Measurements from ENCODE around the gene AOX1. TPM values are rescaled to one million over a fixed set of nuclear protein-coding genes. Genes with fewer than 3 reads are reported as not detected.
"Not testable (repeated sequence)": the region's sequence is repeated elsewhere in the genome, so short reads cannot be mapped to it uniquely, and the experiment has no call there.

AOX1 gene
- total RNA-seq, 1 donor from 2014 or later: 16.8 TPM

DNA sequence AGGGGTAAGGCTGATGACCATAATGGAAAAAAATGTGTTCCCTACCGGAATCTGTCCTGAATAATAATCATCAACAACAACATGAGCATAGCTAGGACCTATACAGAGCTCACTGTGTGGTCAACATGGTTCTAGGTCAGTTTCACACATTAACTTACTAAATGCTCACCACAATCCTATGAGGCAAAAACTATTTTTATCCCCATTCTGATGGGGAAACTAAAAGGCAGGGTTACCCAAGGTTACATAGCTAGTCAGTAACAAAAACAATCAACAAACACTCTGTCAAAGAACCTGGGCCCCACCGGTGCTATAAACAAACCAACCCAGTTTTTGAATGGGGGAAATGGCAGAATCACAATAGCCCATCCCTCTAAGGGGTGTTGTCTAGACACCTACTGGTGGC is 40.1 kb downstream of the AOX1 start:
- TF ChIP-seq CTCF (conservative IDR thresholded peaks at IDR 0.05; ENCODE audit: low read depth, low read length): no peak
- DNase-seq (ENCODE audit: low read depth): no peak
- H3K4me3 ChIP-seq (ENCODE audit: low read depth, low read length): no peak overlapping the region

DNA sequence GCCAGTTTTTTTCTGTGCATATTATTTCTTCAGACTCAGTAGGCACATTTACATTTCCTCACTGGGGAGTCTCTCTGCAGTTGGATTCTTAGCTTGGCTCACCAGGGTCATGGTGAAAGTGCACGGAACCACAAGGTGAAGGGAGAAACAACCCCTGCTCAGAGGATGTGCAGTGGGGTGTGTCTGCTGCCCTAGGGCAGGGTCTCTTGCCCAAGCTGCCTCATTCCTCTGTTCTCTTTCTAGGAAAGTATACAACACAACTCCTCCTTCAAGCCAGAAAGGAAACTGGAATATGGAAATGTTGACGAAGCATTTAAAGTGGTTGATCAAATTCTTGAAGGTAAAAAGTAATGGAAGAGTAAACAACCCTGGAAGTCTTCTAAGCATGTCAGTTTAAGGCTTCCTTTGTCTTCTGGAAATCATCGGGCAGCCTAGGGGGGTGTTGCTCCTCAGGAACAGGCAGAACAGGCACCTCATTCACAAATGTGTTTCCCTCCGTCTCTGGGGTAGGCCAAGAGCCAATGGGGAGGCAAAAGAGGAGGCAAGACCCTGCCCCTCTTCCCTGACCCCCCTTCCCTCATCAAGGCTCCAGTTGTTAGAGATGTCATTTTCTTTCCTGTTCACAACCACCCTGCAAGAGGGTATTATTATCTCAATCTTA is 41.4 kb downstream of the AOX1 start:
- no peak for TF ChIP-seq CTCF (conservative IDR thresholded peaks at IDR 0.05; ENCODE audit: low read depth, low read length)
- no peak overlapping the region for H3K4me3 ChIP-seq (ENCODE audit: low read depth, low read length)
- no peak for DNase-seq (ENCODE audit: low read depth)

DNA sequence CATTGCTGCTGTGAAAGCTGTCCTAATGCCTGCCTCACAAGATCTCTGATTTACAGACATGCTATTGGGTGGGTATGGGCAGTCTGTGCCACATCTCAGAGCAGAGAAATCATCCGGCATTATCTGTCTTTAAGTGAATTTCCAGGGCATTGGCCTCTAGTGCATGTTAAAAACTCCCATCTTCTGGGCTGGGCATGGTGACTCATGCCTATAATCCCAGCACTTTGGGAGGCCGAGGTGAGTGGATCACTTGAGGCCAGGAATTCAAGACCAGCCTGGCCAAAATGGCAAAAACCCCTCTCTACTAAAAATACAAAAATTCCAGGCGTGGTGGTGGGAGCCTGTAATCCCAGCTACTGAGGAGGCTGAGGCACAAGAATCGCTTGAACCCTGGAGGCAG is 42.6 kb downstream of the AOX1 start:
- H3K4me3 ChIP-seq (ENCODE audit: low read depth, low read length); DNase-seq (ENCODE audit: low read depth): not testable (repeated sequence)

DNA sequence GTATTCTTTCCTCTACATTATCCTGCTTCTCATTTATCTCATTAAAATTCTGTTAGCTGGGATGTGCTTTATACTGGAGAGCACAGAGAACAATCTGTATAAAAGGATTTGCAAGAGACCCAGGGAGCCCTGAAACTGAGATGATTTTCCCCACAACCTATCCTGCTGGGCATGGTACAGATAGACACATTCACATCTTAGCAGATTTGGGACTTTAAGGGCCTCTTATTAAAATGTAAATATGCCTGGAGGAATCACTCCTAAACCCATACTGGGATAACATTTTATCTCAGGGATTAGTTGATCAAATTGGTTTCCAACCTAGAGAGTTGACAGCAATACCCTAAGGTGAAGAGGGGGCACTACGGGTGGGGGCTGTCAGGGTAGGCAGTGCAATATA is 45.5 kb downstream of the AOX1 start:
- no peak for TF ChIP-seq CTCF (conservative IDR thresholded peaks at IDR 0.05; ENCODE audit: low read depth, low read length)
- DNase-seq (ENCODE audit: low read depth): no peak

GRCh38 chr2:200634231-200634964 is 48.6 kb downstream of the AOX1 start:
- no peak for DNase-seq (ENCODE audit: low read depth)
- TF ChIP-seq CTCF (conservative IDR thresholded peaks at IDR 0.05; ENCODE audit: low read depth, low read length): no peak

More for the DNA sequence above, 45.5 kb downstream of the AOX1 start:
- no peak overlapping the region for H3K4me3 ChIP-seq (ENCODE audit: low read depth, low read length)

GRCh38 chr2:200635251-200635650 is 49.4 kb downstream of the AOX1 start:
- no peak for TF ChIP-seq CTCF (conservative IDR thresholded peaks at IDR 0.05; ENCODE audit: low read depth, low read length)
- no peak for DNase-seq (ENCODE audit: low read depth)
- H3K4me3 ChIP-seq (ENCODE audit: low read depth, low read length): no peak overlapping the region

More at GRCh38 chr2:200634231-200634964, 48.6 kb downstream of the AOX1 start:
- H3K4me3 ChIP-seq (ENCODE audit: low read depth, low read length): no peak overlapping the region

GRCh38 chr2:200637901-200638300 is 52.1 kb downstream of the AOX1 start:
- no peak for DNase-seq (ENCODE audit: low read depth)
- no peak overlapping the region for H3K4me3 ChIP-seq (ENCODE audit: low read depth, low read length)
- no peak for TF ChIP-seq CTCF (conservative IDR thresholded peaks at IDR 0.05; ENCODE audit: low read depth, low read length)

Data from epithelial cell of proximal tubule (primary cell).